GM18526 (cell line): ENCODE measurements around the gene NHLRC3.

Source experiments
- POLR2A ChIP-seq: IDR thresholded peaks from 3 replicates; pipeline ENCODE4 v1.6.1; 2011; ENCODE audit not compliant: insufficient read length; ENCODE audit errors: extremely low read depth

Gene NHLRC3

GRCh38 chr13:39037410-39037879 lies 811 bp upstream of the NHLRC3 start:
- no peak for TF ChIP-seq POLR2A

GRCh38 chr13:39038569-39039030 lies 344 bp downstream of the NHLRC3 start:
- peak; percentile 40 for TF ChIP-seq POLR2A

GRCh38 chr13:39039041-39039440 lies 785 bp downstream of the NHLRC3 start:
- no peak for TF ChIP-seq POLR2A

- TF ChIP-seq POLR2A: no peak
Measured at GRCh38 chr13:39040206-39040605, 1.9 kb downstream of the NHLRC3 start.

GRCh38 chr13:39044536-39044935 lies 6.3 kb downstream of the NHLRC3 start:
- TF ChIP-seq POLR2A: no peak

GRCh38 chr13:39047560-39047959 lies 9.3 kb downstream of the NHLRC3 start:
- TF ChIP-seq POLR2A: no peak

GRCh38 chr13:39048806-39049205 lies 10.6 kb downstream of the NHLRC3 start:
- no peak for TF ChIP-seq POLR2A

- TF ChIP-seq POLR2A: no peak
Measured at GRCh38 chr13:39049274-39049673, 11.0 kb downstream of the NHLRC3 start.

- TF ChIP-seq POLR2A: no peak
Measured at GRCh38 chr13:39051157-39051556, 12.9 kb downstream of the NHLRC3 start.

- TF ChIP-seq POLR2A: no peak
Measured at GRCh38 chr13:39052944-39053343, 14.7 kb downstream of the NHLRC3 start.

GRCh38 chr13:39054112-39054511 lies 15.9 kb downstream of the NHLRC3 start:
- TF ChIP-seq POLR2A: no peak

- TF ChIP-seq POLR2A: no peak
Measured at GRCh38 chr13:39056018-39056417, 17.8 kb downstream of the NHLRC3 start.

GRCh38 chr13:39058040-39058439 lies 19.8 kb downstream of the NHLRC3 start:
- no peak for TF ChIP-seq POLR2A

GRCh38 chr13:39062004-39062403 lies 23.7 kb downstream of the NHLRC3 start:
- TF ChIP-seq POLR2A: no peak

GRCh38 chr13:39072842-39073241 lies 34.6 kb downstream of the NHLRC3 start:
- no peak for TF ChIP-seq POLR2A

GRCh38 chr13:39073983-39074382 lies 35.7 kb downstream of the NHLRC3 start:
- no peak for TF ChIP-seq POLR2A

GRCh38 chr13:39091586-39091985 lies 53.3 kb downstream of the NHLRC3 start:
- no peak for TF ChIP-seq POLR2A

GRCh38 chr13:39095500-39095899 lies 57.2 kb downstream of the NHLRC3 start:
- TF ChIP-seq POLR2A: no peak
